Ammon's horn (tissue), 1 donor: Measurements from ENCODE around the gene MIPOL1.

Experiments used
- DNase-seq: peaks from one replicate; pipeline ENCODE4 v3.0.0-alpha.2; 2016; ENCODE audit warnings: low spot score

The MIPOL1 gene

DNA sequence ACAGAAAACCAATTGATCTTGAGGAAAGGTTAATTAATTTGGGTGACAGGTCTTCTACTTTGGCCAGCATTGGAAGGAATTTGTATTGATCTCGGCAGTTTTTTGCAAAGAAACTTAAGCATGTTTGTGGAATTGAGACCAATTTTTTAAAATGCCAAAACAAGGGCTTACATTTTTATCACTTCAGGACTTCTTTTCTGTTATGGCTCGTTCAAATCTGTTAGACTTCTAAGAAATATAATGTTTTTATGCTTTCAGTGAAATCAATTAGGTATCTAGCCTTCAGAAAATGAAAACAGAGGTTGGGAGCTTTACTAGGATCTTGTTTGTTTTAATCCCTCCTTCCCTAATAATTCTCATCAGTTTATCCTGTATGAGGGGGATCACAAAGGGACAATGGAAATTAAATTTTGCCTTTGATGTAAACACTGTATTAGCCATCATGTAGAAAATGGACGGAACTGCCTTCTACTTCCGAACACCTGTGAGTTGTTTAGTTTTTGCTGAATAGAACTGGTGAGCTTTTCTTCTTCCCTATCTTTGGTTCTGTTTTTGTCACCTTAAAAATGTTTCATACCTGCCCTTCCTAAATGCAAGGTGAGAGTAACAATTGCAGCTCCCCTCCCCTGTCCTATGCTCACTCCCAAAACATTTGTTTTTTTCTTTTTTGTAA, 389.5 kb downstream of the MIPOL1 start:
- no peak for DNase-seq

DNA sequence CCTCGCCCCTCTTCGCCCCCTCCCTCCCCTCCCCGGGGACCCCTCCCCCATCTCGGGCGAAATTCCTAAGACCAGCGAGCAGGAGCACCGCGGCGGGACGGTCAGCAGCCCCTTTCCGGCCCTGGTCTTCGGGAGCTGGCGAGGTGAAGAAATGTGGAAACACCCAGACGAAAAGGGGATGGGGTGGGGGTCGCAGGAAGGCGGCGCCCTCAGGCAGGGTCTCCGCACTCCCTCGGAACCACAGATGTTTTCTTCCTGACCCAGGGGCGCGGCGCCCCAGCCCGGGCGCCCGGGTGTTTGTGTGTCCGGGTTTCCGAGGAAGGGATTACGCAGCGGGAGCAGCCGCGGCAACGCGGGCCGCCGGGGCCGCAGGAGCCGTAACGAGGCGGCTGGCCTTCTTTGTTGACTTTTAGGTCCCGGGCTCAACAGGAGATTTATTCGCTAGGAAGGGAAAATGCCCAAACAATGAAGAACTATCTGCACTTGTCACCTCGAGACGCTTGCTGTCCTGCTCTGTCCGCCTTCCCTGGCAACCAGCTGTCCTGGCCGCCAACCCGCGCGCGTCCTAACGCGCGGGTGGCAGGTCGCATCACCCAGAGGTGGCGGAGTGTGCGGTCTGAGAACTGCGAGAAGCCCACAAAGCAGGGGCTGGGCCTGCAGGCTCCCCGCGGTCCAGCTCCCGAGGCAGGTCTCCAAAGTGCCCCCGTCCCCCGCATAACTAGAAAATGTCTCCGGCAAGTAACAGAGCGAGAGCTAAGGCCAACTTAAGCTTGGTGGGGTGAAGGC, 390.3 kb downstream of the MIPOL1 start:
- no peak for DNase-seq

DNA sequence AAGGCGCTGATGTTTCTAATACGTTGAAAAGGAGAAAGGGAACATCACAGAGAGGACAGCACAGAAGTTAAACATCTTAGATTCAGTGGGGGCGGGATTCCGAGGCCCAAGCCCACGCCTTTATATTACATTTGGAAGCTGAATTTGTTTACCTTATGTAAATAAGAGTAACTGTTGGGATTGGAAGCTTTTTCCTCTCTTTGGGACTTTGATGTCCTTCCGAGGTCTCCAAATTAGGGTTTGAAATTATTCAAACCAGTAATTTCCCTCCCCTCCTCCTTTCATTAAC, 390.9 kb downstream of the MIPOL1 start:
- DNase-seq, result no peak

DNA sequence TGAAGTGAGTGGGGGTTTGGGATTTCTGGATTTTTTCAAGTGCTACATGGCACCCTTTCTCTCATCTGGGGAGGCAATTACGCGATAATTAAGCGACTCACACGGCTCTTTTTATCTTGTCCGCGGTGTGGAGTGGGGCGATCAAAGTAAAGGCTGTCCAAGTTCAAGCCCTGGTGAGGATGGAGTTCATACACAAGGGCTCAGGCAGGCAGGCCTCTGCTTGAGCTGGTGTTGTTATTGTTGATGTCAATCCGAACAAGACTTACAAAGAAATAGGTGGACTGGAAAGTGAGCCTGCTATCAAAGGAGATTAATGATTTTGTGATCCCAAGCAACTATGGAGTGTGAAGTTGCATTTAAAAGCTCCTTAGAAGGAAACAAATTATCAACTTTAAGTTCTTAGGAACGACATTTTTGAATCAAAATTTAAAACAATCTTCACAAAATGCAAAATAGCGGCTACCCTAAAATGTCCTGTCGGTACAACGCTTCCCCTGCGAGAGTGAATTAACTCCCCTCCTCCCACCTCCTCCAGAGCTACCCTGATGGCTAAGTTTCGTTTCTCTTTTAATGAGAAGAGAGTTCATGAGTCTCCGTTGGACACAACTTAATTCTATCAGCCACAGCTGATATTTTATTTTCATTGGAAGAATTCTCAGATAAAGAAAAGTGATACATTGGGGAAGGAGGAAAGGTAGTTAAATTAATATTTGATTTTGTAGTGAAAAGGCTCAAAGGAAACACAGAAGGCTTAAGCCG, 391.4 kb downstream of the MIPOL1 start:
- DNase-seq, result no peak

DNA sequence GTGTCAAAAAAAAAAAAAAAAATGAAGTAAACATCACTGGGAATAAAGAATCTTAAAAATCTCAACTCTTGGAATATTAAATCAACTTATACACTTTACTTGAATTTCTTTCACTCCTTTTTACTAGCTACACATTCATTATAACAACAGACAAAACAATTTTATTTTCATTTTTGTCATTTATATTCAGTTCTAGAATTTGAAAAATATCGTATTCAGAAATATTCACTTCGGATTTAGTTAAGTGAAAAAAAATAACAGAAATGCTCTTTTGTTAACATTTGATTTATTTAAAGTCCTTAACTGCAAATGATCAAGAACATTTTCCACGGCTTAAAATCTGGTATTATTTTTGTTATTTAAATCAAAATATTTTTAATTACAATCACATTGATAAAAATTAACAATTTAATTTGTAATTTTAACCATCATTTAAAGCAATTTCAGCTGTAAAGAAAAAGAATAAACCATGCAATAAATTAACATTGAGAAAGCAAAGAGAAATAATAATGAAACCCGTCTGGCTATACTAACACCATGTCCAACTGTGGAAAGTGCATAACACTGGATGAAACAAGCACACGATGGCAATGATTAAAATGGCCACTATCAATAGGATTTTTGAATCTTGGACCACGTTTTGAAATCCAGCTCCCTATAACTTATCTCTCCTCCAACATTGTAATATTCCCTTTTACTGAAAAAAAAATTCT, 392.1 kb downstream of the MIPOL1 start:
- no peak for DNase-seq

DNA sequence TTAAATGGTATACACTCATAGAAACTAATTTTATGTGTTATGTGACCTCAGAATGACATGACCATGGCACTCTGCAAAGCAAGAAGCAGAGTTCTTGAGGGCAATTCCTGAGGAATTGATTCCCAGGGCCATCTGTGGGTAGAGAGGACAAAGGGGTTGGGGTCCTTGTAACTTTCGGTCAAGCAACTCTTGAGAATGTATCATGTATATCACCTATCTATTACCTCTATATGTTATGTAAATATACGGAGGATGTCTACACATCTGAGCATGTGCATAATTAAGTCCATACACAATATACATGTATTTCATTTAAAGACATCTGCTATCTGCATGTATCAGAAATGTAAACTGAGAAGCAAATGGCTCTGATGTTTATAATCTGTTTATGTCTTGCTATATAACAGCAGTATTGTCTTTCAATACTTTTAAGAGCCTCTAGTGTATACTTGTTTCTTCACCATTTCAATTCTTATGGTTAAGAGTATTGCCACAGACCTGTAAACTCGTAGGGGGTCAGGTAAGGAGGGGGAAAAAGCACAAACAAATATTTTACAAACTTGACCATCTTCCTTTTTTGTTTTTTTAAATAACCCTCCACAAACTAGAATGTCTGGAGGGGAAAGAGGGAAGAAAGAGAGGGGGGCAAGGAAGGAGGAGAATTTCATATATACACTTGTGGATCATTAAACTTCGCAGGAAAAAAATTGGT, 392.8 kb downstream of the MIPOL1 start:
- DNase-seq, result no peak

DNA sequence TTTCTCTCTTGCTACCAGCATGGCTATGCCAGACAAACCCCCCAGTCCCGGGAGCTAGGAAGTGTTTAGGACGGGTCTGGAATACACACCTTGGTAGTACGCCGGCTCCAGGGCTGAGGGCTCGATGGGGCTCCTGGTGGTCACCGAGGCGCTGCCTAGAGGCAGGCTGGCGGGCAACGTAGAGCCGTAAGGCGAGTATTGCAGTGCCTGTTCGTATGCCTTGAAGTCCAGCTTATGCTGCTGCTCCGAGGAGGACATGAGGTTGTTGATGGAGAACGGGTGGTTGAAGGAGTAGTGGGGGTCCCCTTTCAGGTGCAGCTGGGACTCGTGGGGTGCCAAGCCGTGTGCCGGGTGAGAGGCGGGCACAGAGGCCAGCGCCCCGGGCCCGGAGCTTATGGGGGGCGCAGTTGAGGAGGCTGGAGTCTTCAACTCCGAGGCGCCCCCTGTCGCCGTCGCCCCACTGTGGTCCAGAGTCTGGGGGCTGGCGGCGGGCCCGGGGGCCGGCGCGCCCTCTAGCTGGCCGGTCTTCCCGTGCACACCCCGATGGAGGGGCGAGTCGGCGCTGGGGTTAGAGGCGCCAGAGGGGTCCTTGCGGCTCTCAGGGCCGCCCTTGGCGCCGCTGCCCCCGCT, 393.7 kb downstream of the MIPOL1 start:
- no peak for DNase-seq

DNA sequence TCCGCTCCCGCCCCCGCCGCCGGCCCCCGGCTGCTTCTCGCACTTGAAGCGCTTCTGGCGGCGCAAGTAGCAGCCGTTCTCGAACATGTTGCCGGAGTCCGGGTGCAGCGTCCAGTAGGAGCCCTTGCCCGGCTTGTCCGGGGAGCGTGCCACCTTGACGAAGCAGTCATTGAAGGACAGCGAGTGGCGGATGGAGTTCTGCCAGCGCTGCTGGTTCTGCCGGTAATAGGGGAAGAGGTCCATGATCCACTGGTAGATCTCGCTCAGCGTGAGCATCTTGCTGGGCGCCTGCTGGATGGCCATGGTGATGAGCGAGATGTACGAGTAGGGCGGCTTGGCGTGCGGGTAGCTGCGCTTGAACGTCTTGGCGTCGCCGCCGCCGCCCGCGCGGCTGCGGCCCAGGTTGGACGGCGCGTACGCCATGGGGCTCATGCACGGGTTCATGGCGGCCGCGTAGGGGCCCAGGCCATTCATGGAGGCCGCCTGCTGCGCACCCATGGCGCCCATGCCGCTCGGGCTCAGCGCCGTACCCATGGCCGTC, 394.3 kb downstream of the MIPOL1 start:
- DNase-seq, result no peak

DNA sequence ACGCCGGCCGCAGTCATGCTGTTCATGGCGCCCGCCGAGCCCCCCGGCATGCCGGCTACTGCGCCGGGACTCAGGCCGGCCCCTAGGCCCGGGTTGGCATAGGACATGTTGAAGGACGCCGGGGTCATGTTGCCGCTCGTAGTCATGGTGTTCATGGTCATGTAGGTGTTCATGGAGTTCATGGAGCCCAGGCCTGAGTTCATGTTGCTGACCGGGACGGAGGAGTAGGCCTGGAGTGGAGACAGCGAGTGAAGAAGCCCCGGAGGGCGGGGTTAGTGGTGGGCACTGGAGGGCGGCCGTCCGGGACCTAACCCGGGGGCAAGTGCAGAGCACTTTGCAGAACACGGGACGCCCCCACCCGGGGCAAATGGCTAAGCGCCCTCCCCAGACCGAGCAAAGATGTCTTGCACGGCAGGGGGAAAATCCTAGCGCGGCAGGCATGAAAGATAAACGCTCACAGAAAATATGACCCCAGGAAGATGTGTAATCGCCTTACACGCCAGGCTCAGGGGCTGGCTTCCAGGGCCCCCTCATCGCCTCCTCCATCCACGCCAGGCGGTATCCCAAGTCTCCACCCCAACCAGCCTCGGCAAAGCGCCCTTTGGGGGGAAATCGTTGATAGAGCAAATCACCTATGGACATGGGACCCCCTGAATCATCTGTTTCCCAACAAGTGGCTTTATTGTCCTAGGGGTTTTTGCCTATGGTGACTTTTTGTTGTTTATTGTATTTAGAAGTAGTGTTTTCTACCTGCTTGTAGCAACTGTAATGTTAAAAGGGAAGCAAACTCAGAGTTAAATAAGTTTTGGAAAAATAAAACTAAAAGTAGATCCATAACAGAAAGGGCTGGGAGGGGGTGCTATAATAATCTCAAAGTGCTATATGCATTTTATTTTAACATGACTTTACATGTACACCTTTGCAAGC, 395.0 kb downstream of the MIPOL1 start:
- no peak for DNase-seq

DNA sequence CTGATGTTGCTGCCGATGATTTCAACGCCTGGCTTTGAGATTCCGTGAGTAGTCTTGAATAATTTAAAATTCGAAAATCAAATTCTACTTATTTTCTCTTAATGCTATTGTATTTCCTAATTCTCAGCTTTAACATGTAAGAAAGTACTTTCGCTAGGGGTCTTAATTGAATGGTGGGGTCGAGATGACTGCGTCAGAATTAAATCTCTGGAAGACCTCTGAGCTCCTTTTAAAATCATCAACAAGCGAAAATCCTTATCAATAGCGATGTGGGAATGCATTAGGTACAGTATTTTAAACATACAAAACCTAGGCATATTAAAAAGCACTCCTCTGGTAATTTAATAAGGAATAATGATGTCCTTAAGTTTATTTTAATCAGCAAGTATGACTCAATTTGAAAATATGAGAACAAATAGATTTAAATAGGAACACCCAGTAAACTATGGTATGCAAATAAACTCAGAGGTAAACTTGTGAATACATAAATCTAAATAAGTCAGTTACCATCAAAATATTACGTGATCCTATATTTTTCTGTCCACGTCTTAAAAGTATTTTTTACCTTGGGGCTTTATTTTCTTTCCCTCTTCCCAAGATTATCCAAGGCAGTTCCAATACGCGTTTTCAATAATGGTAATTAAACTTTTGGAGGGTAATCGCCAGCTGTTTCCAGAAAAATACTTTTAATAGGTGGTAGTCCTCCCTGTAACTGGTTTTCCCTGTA, 395.9 kb downstream of the MIPOL1 start:
- no peak for DNase-seq

DNA sequence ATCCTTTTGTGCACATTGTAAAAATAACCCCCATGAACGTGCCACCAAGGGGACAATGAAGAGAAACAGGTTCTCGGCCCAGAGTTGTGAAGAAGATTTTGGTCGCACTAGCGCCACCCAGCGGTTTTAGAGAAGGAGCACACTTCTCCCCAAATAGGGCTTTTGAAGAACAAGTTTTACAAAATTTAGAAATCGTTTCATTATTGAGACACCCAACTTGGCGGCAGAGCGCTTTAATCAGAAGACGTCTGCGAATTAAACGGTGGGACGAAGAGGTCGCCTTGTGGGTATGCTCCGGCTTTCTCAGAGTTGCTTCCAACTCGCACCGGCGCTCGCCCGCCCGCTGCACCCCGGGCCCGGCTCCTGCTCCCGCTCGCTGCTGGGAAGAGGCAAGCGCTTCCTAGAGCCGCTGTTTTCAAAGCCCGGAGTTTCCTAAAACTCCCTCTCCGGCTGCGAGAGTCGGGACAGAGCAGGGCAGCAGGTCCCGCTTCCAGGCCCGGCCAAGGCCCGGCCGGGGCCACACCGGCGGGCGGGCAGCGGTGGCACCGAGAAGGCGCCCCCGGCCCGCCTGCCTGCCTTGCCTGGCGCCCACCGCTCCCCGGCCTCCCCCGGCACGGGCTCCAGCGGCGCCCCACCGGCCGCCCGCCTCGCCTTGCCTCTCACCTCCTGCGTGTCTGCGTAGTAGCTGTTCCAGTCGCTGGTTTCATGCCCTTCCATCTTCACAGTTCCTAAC, 396.7 kb downstream of the MIPOL1 start:
- DNase-seq, result peak; percentile 30

DNA sequence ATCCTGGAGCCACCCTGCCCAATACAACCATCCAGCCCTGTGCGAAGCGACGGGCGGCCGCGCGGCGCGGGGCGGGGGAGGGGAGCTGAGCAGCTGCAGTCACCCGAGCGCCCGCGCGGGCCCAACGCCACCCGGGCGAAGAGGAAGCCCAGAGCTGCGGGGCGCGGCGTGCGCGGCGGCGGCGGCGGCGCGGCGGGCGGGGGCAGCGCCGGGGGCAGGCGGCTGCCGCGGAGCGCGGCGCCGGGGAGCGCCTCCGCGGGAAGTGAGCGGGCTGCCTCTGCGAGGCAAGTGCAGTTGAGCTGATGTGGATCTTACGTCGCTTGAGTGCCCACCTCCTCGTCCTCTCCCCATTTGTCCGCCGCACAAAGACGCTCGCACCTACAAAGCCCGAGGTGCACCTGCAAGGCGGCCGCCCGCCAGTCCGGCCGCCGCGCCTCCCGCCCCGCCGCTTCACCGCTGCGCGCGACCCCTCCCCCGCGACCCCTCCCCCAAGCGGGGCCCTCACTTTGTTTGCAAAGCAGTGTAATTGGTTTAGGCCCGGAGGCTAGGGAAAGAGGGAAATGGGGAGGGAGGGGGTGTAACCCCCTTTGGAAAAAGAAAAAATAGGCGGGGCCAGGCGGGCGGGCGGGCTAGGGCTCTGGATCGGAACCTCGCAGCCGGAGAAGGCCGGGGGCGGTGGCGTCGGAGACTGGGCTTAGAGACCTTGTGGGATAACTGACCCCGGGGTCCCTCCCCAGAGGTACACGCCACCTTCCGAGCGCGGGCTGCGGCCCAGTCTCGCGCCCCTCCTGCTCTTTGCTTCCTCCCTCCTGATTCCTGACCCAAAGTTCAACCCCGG, 397.5 kb downstream of the MIPOL1 start, which contains the start of the genes FOXA1 and TTC6:
Gene FOXA1 (minus strand): TSS at position 279 of the 838 bp plus-strand sequence. CDS start 277 bp downstream, at position 2.
Gene TTC6 (plus strand): TSS at position 659 of the 838 bp plus-strand sequence. CDS start 26,436 bp downstream, outside the sequence.
- no peak for DNase-seq

DNA sequence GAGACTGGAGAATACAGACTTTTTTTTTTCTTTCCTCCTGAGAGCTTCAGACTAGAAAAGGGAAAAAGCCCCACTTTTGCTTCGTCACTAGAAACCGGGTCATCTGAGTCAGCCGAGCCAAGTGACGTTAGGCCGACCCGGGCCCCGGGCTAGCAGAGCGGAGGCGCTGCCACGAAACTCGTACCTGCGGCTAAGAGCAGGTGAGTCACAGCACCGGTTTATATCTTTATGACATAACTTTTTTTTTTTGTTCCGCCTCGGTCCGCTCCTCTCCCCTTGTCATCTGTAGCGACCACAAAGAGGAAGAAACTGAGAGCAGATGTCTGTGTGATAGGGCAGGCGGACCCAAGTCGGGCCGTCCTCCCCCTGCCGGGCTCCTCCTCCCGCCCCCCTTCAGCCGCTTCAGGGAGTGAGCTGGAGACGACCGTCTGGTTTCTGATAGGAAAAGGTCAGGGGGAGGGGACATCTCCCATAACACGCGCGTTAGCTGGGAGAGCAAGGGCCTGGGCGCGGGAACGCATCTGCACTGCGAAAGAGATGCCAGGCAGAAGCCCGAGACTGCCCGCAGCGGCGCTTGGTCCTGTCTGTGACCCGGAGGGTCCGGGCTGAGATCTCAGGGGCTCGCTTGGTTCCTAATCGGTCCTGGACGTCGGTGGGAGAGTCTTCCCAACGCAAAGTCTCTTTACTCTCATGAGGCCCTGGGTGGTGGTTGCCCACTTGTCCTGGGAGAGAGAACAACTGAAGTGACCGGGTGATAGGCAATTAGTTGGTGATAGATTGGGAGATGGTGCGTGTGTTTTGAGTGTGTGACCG, 398.3 kb downstream of the MIPOL1 start:
- no peak for DNase-seq

DNA sequence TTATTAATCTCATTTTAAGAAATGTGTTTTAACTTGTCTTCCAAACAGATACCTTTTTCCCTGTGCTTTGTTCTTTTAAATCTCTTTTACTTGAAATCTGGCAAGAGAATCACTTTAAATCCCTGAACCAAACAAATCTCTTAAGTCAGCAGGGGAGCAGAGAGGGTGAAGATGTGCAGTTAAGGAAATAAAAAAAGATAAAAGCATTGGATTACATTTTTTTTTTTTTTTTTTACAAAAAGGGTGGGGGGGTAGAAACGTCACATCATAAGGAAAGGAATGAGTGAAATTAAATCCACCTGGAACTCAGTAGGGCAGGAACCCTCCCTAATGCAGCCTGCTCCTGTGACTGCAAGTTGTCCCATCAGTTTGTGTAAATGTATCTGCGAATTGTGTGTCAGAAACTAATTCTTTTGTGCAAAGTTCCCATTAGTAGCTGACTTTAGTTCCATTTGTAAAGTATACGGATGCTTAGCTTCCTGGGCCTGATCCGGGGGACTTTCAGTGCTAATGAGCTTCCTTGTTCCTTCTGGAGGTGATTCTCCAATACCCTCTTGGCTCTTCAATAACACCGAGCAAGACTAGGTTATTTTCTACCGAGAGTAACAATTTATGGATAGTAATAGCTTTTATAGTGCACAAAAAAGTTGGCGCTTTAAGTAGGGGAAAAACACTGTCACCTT, 399.2 kb downstream of the MIPOL1 start:
- DNase-seq, result no peak

DNA sequence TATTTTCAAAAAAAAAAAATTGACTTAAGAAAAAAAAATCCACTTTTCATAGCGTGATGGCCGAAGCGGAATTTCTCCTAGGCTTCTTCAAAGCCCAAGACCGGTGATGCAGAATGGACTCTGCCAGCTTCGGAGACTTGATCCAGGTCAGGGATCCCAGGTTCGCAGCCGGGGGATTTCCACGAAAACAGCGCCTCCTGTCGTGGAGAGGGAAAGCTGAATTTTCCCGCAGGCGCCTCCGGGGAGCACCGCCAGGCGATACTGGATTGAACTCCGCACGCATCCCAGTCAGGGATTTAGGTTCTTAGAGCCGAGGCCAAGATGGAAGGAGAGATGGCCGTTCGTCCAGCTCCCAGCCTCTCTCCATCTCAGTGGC, 399.8 kb downstream of the MIPOL1 start:
- no peak for DNase-seq
